Panc1 (cell line): ENCODE data around the gene ELOVL1. TPM values are rescaled to one million over a fixed set of nuclear protein-coding genes. Genes with fewer than 3 reads are reported as not detected.

Source experiments
- ATAC-seq: fragments of 200-7000 bp; cut with Tn5 transposase; 2 replicates; pipeline ENCODE4 v1.9.1; 2020; ENCODE audit warnings: mild to moderate bottlenecking, moderate library complexity
- BruUV-seq: library from RNA; stranded (reverse); fragments of 400-500 nt; replicated peaks from 2 replicates; lab custom pipeline; 2021; lab: Mats Ljungman, UMichigan
- CTCF ChIA-PET: fragments of 300-600 bp; sonication (Branson Sonifier 250); formaldehyde crosslinking; loops from one replicate; lab custom pipeline; 2022; ENCODE audit warnings: antibody characterized with exemption; lab: Charles Lee
- POLR2A ChIA-PET: fragments of 300-600 bp; sonication (Branson Sonifier 250); formaldehyde crosslinking; loops from one replicate; lab custom pipeline; 2022; ENCODE audit warnings: antibody characterized with exemption; lab: Charles Lee
- DNase-seq: peaks from one replicate; pipeline ENCODE4 v3.0.0-alpha.2; 2010; ENCODE audit warnings: low read depth, low spot score
- H3K27ac ChIP-seq: 2 replicates; pipeline ENCODE4 v1.5.1; 2011; ENCODE audit warnings: mild to moderate bottlenecking, low read length, inconsistent platforms
- H3K27me3 ChIP-seq: fragments of 200-500 bp; sonication (Bioruptor generic); 2 replicates; pipeline ENCODE4 v1.6.0; 2014; ENCODE audit warnings: low read length, inconsistent platforms; ENCODE audit not compliant: control insufficient read depth, insufficient read depth
- H3K36me3 ChIP-seq: fragments of 200-500 bp; sonication (Bioruptor generic); 2 replicates; pipeline ENCODE4 v1.5.1; 2014; ENCODE audit warnings: inconsistent platforms, mild to moderate bottlenecking, low read length, moderate library complexity; ENCODE audit not compliant: control insufficient read depth, insufficient read depth
- H3K4me1 ChIP-seq: 2 replicates; pipeline ENCODE4 v1.5.1; 2011; ENCODE audit warnings: inconsistent platforms, mild to moderate bottlenecking, low read length, moderate library complexity; ENCODE audit not compliant: control insufficient read depth, insufficient read depth
- H3K4me3 ChIP-seq, 2 experiments: 2 replicates each; pipeline ENCODE4 v1.5.1; 2011 to 2012; ENCODE audit warnings: low read depth in 2 of 2, low read length in 2 of 2, mild to moderate bottlenecking in 2 of 2, inconsistent platforms in 1 of 2, moderate library complexity in 1 of 2
- H3K9me3 ChIP-seq: fragments of 200-500 bp; sonication (Bioruptor generic); 2 replicates; pipeline ENCODE4 v1.5.1; 2014; ENCODE audit warnings: low read depth, mild to moderate bottlenecking, inconsistent platforms, low read length, moderate library complexity; ENCODE audit not compliant: control insufficient read depth, insufficient read depth
- POLR2AphosphoS5 ChIP-seq: IDR thresholded peaks from 2 replicates; pipeline ENCODE4 v1.6.1; 2012; ENCODE audit warnings: mild to moderate bottlenecking, low read depth, low read length, moderate library complexity
- SIN3A ChIP-seq: IDR thresholded peaks from 2 replicates; pipeline ENCODE4 v1.6.1; 2012; ENCODE audit warnings: low read depth, mild to moderate bottlenecking, low read length, moderate library complexity, borderline replicate concordance; ENCODE audit not compliant: insufficient read depth
- TCF7L2 ChIP-seq: IDR thresholded peaks from 2 replicates; pipeline ENCODE4 v1.6.1; 2011; ENCODE audit warnings: mild to moderate bottlenecking, low read depth, low read length, inconsistent platforms
- in situ Hi-C: cut with HindIII; loops from 2 replicates; pipeline ENCODE4 v1.10.0; 2016; ENCODE audit warnings: low sequenced_read_pairs, low pct_unique_long_range_greater_than_20kb
- intact Hi-C: fragments of 100-400 bp; cut with micrococcal nuclease; formaldehyde crosslinking; loops from one replicate; pipeline ENCODE4 v1.10.0; 2022; ENCODE audit not compliant: unreplicated experiment
- total RNA-seq: library from RNA; stranded (reverse); gene quantifications from one replicate; pipeline ENCODE4 v1.2.1, GENCODE V29; 2021; ENCODE audit not compliant: unreplicated experiment
- TF ChIP-seq, protein P1 (sequence below): fragments of 450-650 bp; IDR thresholded peaks from 2 replicates; pipeline ENCODE4 v1.5.1; 2017; ENCODE audit warnings: mild to moderate bottlenecking
- TF ChIP-seq, protein P2 (sequence below), 2 experiments: IDR thresholded peaks; 2 replicates each; pipeline ENCODE4 v1.6.1; 2011 to 2012; ENCODE audit warnings: low read depth in 2 of 2, control low read depth in 1 of 2, low read length in 1 of 2, mild to moderate bottlenecking in 1 of 2, moderate library complexity in 1 of 2; ENCODE audit not compliant: insufficient read depth in 1 of 2

Gene ELOVL1
- total RNA-seq, 1 experiment from 2014 or later: 105 TPM

DNA sequence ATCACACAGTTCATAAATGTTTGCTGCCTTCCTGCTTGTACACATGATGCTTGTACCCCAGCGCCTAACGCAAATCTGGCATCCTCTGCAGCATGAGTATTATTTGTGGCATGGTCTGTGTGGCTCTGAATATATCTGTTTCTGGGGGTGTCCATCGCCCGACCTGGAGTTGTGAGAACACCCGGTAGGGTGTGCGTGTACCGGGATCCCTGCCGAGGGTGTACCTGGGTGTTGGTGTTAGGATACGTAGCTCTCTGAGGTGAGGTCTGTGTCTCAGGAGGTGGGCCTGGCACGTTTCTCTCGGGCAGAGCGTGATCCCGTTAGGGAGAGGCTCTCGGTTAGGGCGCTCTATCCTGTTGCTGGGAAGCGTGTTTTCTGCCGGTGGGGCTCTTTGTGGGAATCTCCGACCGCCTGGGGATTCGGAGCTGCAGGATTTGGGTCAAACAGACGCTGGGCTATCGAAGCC, 19.4 kb downstream of the ELOVL1 start:
- H3K9me3 ChIP-seq: no peaks in the 10 kb centered on the region
- H3K4me1 ChIP-seq: peaks cover 14% of the 10 kb centered on the region
- BruUV-seq: no TSS peak
- DNase-seq: no peak
- H3K27ac ChIP-seq: peak overlapping the region; percentile 91
- intact Hi-C loops (no loop called here), in situ Hi-C loops (no loop called here)
- H3K27me3 ChIP-seq: no peaks in the 10 kb centered on the region
- TF ChIP-seq POLR2AphosphoS5 (no peak), TCF7L2 (no peak)
- H3K36me3 ChIP-seq: no peaks in the 10 kb centered on the region
- H3K4me3 ChIP-seq: peak overlapping the region; percentile 59 to 67
- ChIA-PET POLR2A (interaction anchor here (0.6 to 1.1 kb wide), 2 partner anchors 10 to 66 kb away, joined by 3 to 4 read pairs; partner anchors contain the start of gene CDC20), CTCF (interaction anchor here (0.6 kb wide), 1 partner anchor 66 kb away, joined by 5 read pairs; no protein-coding TSS in a partner anchor)
- ATAC-seq: peak; percentile 57

DNA sequence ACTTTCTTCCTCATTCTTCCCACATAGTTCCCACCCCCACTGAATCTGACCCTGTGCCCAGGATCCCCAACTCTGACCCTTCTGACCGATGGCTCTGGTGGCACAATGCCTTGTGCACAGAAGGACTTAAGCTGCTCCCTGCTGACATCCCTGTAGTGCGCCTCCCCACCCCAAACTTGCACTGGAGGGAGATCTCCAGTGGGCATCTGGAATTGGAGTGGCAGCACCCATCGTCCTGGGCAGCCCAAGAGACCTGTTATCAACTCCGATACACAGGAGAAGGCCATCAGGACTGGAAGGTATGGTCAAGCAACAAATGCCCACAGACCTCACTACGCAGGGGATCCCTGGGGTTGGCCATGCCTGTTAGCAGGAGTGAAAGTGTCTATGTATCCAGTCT, 21.2 kb downstream of the ELOVL1 start:
- intact Hi-C loops: no loop called here
- ChIA-PET POLR2A (no interaction called here), CTCF (no interaction called here)
- H3K36me3 ChIP-seq: no peaks in the 10 kb centered on the region
- H3K27me3 ChIP-seq: no peaks in the 10 kb centered on the region
- DNase-seq: no peak
- TF ChIP-seq POLR2AphosphoS5 (no peak), TCF7L2 (no peak), SIN3A (no peak)
- TF ChIP-seq, protein P1, sequence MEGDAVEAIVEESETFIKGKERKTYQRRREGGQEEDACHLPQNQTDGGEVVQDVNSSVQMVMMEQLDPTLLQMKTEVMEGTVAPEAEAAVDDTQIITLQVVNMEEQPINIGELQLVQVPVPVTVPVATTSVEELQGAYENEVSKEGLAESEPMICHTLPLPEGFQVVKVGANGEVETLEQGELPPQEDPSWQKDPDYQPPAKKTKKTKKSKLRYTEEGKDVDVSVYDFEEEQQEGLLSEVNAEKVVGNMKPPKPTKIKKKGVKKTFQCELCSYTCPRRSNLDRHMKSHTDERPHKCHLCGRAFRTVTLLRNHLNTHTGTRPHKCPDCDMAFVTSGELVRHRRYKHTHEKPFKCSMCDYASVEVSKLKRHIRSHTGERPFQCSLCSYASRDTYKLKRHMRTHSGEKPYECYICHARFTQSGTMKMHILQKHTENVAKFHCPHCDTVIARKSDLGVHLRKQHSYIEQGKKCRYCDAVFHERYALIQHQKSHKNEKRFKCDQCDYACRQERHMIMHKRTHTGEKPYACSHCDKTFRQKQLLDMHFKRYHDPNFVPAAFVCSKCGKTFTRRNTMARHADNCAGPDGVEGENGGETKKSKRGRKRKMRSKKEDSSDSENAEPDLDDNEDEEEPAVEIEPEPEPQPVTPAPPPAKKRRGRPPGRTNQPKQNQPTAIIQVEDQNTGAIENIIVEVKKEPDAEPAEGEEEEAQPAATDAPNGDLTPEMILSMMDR: no peak
- TF ChIP-seq, protein P2, sequence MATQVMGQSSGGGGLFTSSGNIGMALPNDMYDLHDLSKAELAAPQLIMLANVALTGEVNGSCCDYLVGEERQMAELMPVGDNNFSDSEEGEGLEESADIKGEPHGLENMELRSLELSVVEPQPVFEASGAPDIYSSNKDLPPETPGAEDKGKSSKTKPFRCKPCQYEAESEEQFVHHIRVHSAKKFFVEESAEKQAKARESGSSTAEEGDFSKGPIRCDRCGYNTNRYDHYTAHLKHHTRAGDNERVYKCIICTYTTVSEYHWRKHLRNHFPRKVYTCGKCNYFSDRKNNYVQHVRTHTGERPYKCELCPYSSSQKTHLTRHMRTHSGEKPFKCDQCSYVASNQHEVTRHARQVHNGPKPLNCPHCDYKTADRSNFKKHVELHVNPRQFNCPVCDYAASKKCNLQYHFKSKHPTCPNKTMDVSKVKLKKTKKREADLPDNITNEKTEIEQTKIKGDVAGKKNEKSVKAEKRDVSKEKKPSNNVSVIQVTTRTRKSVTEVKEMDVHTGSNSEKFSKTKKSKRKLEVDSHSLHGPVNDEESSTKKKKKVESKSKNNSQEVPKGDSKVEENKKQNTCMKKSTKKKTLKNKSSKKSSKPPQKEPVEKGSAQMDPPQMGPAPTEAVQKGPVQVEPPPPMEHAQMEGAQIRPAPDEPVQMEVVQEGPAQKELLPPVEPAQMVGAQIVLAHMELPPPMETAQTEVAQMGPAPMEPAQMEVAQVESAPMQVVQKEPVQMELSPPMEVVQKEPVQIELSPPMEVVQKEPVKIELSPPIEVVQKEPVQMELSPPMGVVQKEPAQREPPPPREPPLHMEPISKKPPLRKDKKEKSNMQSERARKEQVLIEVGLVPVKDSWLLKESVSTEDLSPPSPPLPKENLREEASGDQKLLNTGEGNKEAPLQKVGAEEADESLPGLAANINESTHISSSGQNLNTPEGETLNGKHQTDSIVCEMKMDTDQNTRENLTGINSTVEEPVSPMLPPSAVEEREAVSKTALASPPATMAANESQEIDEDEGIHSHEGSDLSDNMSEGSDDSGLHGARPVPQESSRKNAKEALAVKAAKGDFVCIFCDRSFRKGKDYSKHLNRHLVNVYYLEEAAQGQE (IDR thresholded peaks at IDR 0.05; ENCODE audit: insufficient read depth in 1 of 2, low read depth in 2 of 2, low read length in 1 of 2): no peak
- in situ Hi-C loops: no loop called here
- no peaks in the 10 kb centered on the region for H3K9me3 ChIP-seq
- H3K27ac ChIP-seq: no peak overlapping the region
- H3K4me3 ChIP-seq: no peak overlapping the region
- peaks cover 14% of the 10 kb centered on the region for H3K4me1 ChIP-seq
- BruUV-seq: no TSS peak
- ATAC-seq: no peak

DNA sequence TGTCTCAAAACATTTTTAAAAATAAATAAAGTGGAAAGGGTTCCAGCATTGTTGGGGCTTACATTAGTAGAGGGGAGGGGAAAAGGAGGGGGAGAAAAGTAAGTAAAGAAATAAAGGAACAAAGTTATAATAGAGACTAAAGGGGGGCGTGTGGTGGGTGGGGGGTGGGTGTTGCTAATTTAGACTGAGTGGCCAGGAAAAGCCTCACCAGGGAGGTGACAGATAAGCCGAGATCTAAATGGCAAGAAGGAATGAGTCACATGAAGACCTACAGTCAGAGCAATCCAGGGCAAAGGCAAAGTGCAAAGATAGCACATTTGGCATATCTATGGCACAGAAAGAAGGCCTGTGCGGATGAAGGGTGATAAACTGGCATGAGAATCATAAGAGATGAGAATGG, 22.7 kb downstream of the ELOVL1 start:
- ATAC-seq: no peak
- peaks cover 11% of the 10 kb centered on the region for H3K4me1 ChIP-seq

More for the DNA sequence above, 22.7 kb downstream of the ELOVL1 start:
- ChIA-PET CTCF (no interaction called here), POLR2A (no interaction called here)
- BruUV-seq: no TSS peak
- H3K4me3 ChIP-seq: no peak overlapping the region
- no peak for DNase-seq
- H3K27ac ChIP-seq: no peak overlapping the region
- TF ChIP-seq, protein P1: no peak
- no peak for TF ChIP-seq SIN3A
- in situ Hi-C loops (no loop called here), intact Hi-C loops (no loop called here)
- no peaks in the 10 kb centered on the region for H3K36me3 ChIP-seq
- H3K27me3 ChIP-seq: no peaks in the 10 kb centered on the region
- H3K9me3 ChIP-seq: no peaks in the 10 kb centered on the region
